ENCODE results near the gene KLHDC8B.

The KLHDC8B gene

DNA sequence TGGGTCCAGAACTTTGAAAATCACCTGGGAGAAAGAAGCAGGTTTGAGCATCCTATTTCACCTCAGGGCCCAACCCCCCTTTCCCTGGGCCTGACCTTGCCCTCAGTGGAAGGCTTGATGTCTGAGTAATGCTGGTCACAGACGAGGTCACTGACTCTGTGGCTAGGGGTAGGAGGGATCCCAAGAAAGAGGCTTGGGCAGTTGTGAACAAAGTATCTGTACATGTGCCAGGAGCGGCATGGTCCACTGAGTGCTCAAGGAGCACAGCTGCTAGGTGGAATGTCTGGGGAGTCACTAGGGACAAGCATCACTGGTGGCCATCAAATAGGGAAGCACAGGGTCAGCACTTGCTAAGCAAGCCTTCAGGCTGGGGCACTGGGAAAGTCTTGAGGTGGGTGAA is 12.6 kb upstream of the KLHDC8B start:
- DNase-seq (ENCODE audit: low read depth), result no peak

DNA sequence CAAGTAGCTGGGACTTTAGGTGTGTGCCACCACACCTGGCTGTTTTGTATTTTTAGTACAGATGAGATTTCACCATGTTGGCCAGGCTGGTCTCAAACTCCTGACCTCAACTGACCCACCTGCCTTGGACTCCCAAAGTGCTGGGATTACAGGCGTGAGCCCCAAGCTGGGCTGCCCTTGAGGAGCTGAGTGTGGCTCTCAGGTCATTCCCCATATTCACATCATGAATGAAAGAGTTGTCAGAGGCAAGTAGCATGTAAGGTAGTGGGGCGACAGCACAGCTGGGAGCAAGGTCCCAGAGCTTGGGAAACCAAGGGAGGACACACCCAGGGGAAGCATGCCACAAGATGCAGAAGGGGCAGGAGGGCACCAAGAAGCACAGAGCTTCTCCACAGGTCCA is 10.2 kb upstream of the KLHDC8B start:
- DNase-seq (ENCODE audit: low read depth), result no peak

DNA sequence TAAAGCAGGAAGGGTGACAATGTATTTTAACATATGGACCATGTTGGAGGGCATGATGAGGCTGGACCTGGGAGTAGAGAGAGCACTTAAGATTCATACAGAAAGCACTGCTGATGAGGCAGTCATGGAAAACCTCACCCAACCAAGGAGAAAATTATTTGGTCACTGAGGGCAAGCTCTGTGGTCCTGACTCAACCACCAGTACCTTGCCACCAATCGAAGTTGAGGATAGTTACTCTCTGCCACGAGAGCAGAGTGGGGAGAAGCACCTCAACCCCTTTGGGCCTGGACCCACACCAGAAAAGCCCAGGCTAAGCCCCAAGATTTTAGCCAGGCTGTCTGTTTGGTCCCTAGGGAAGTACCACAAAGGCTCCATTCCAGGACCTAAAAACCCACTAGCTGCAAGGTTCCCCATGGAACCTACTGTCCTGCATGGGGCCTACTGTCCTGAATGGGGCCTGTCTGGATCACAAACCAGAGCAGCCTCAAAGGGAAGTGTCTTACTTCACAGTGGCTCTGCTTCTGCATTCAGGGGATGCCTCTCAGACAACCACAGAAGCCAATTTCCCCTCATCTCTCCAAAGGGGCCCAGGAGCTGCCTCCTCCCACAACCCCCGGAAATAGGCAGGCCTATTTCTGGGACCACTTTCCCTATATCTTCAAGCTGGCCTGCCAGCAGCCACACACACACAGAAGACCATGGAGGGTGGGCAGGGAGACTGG is 9.4 kb upstream of the KLHDC8B start:
- DNase-seq (ENCODE audit: low read depth), result peak; percentile 15

DNA sequence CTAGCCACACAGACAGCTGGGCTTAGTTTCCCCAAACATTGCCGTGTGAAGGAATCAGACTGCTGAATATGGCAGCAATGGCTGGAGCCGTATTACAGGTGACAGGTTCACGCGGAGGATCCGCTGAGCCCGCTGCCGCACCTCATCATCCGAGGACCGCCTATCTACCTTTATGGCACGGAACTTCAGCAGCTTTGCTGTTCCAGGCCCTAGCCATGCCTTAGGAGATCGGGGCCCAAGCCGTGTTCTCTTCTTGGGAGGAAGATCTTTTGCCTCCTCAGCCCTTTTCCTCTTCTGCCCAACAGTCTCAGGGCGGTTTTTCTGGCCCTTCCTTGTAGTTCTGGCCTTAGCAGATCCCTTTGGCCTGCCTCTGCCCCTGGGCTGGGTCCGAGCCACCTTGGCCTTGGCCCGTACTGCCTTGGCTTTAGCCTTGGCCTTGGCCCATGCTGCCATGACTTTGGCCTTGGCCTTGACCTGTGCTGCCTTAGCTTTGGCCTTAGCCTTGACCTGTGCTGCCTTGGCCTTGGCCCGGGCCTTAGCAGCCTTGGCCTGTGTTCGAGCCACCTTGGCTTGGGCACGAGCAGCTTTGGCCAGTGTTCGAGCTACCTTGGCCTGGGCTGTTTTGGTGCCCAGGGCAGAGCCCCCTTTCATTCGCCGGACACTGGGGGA is 8.5 kb upstream of the KLHDC8B start:
- no peak for DNase-seq (ENCODE audit: low read depth)

DNA sequence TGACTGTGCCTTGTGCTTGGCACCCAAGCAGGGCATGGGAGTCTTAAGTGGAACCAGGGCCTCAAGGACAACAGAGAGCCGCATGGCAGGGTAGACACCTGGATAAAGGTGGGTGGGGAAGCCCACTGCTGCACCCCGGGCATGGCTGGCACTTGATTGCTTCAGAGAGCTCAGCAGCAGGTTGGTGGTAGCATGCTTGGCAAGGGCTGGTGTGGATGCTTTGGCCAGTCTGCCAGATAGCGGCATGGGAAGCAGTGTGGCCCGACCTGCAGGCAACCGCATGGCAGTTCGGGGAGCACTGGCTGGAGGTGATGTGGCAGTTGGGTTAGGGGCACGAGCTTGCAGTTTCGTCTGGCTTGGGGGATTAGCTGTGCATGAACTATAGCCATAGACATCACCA is 7.8 kb upstream of the KLHDC8B start:
- no peak for DNase-seq (ENCODE audit: low read depth)

DNA sequence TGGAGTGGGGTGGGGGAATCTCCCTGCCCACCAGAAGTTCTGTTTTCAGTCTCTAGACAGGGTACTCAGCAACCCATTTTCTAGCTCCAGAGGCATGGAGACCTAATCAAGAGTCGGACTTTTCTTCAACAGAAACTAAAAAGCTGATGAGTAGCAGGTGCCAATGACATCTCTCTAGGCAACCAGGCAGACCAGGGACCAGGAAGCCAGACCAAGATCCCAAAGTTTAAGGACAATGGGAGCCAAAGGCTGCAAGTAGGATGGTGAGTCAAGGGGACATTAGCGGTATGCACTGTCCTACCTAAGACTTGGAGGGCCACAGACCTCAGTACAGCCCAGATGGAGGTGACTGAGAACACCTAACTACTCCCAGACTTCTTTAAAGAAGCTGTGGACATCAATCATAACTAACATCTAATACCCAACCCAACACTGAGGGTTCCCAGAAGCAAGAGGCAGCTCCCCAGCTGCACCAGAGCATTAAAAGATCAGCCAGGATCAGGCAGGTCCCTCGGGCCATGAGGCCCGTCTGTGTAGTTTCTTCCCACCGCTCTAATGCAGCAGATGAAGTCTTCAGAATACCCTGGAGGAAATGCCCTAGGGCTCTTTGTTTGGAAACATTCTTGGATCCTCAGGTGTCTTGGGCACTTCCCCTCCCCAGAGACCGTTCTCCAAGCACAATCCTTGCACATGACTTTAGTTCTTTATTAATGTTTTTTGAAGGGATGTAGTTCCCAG is 6.2 kb upstream of the KLHDC8B start:
- DNase-seq (ENCODE audit: low read depth), result no peak

DNA sequence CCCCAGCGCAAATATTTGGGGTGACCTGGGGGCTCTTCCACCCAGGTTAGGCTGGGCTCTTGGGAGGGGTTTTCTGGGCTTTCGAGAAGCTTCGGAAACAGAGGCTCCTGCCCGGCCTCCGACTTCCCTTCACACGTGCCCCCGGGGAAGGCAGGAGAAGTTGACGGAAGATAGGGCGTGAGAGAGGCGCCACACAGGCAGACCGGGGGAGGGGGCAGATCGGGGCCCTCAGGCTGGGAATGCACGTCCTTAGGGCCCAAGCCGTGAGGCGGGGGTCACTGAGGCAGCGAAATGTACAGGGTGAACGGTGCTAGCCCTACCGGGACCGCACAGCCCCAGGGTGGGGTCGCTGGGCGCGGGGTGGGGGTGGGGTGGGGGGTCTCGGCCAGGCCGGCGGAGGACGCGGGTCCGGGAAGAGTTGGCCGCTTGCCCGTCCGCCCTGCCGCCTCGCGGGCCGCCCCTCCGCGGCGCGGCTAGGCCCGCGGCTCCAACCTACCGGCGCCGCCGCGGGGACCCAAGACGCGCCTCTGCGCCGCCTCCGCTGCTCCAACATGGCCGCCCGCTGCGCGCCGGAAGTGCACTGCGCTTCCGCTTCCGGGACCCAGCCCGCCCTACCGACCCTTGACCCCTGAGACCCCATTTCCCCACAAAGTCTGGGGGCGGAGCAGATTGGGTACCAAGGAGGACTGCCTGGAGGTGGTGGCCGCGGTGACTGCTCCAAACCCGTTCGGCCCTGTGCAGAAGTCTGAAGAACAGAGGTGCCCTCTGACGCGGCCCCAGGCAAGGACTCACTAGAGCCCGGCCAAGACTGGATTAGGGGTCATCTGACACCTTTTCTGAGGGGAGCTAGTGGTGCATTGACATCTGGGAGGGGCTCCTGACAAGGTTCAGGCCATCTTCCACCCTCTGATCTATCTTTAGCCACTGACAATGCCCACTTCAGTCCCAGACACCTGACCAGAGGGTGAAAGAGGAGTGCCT is 5.3 kb upstream of the KLHDC8B start, which contains the start of gene CCDC71:
TSS of gene CCDC71 (minus strand) at position 561 of the 981 bp plus-strand sequence. CDS start 2,123 bp downstream, outside the sequence.
- DNase-seq (ENCODE audit: low read depth), result peak; percentile 78

DNA sequence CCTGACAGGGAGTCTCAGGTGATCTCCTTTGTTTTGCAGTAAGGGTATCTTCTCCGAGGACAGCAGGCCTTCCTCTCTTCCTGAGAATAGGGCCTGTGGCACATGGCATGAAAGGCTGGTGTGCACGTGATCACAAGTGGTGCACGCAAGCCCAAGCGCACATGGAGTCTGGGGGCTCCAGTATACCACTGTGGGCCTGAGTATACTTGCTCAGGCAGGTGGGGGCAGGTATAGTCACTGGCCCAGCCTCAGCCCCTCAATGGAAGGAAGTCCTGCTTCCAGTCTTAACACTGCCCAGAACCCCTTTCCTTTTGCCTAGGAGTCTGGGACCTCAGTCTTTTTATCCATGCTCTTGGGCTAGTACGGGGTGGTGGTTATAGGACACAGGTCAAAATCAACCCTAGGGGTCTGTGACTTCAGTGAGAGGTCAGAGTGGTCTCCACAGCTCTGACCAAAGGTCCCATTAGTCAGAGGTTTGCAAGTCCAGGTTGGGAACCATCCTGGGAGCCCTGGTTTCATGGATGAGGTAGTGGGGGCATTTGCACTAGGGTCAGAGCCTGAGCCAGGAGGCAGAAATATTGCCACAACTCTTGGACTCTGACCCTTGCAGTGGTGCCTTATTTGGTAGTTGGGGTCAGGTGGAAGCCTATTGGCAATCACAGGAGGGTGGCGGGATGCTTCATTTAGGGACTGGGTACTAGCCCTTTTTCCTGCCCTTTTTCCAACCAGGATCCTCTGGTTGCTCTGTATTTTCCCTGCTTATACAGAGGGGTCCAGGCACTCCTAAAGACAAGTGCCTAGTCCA is 4.4 kb upstream of the KLHDC8B start:
- no peak for DNase-seq (ENCODE audit: low read depth)

DNA sequence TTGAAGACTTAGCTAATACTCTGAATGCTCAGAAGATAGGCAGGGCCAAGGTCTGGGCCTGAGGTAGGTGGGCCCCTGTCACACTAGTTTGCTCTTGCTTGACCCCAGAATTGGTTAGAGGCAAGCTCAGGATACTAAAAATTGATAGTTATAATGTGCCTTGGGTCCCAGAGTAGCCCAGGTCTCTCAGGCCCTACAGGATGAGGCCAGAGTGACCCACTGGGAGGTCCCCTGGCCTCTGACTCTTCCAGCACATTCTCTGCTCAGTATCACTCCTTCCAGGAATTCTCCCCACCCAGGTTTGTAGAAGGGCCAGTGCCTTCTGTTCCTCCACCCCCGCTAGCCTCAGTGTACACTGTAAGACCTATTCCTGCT is 667 bp upstream of the KLHDC8B start:
- DNase-seq (ENCODE audit: low read depth), result no peak

DNA sequence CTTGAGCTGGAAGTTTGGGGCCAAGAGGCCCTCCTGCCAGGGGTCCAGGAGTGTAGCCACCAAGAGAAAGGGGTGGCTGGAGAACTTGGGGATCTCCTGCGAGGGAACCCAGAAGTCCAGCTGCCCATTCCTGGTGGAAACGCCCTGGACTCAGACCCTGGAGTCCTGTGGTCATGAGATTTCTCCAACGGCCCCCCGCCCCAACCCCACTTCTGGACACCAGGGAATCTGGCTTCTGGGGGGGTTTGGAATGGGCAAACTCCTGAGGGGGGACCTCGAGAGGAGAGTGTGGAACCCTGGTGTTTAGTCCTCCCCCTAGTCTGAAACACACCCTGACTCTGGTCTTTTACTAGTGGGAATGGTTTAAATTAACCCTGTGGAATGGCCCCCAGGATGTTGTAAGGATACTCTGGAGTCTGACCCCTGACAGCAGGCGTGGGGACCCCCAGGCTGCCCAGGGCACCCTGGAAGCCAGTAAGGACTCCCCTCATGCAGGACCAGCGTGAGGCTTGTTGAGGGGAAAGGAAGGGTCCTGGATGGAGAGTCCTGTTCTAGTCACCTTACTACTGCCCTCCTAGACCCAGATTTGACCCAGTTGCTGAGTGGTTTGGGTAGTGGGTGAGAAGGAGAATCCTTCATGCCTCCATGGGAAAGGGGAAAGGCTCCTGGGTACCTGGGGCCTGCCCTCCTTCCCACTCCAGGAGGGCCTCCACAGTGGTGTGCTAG is 540 bp downstream of the KLHDC8B start:
- no peak for DNase-seq (ENCODE audit: low read depth)

DNA sequence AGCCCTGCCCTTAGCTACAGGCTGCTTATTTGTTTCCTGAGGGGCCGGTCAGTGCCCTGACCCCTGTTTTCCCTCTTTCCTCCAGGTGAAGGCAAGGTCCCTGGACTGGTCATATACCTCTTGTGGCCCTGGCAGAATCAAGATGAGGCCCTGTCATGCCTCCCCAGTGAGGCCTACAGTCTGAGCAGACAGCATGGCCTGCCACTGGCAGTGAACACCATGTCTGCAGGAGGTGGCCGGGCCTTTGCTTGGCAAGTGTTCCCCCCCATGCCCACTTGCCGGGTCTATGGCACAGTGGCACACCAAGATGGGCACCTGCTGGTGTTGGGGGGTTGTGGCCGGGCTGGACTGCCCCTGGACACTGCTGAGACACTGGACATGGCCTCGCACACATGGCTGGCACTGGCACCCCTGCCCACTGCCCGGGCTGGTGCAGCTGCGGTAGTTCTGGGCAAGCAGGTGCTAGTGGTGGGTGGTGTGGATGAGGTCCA is 1.2 kb downstream of the KLHDC8B start:
- no peak for DNase-seq (ENCODE audit: low read depth)

DNA sequence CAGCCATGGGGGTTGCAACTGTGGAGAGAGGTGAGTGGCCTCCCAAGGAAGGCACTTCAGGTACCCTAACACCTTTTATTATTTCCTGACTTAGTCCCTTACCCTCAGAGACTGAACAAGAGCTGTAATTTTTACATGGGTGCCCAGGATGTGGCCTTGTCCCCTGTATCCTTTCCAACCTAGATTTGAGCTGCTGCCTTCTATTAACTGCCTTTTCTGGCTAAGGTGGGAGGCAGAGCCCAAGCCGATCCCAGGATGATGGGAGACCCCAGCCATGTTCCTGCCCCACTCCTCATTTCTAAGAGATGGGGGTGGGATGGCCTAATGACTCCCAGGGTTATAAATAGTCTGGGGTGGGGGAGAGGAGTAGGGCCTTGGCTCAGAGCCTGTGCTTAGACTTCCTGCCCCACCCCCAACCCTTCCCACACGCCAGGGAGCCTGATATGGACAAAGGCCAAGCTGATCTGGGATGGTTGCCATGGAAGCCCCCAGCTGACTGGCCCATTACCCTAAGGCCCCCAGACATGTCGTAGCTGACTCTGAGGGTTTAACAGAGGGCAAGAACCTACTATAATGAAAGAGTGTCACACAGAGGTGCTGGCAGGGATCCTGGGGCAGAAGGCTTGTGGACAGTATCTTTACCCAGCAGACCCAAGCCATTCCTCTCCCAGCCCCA is 1.9 kb downstream of the KLHDC8B start:
- no peak for DNase-seq (ENCODE audit: low read depth)

DNA sequence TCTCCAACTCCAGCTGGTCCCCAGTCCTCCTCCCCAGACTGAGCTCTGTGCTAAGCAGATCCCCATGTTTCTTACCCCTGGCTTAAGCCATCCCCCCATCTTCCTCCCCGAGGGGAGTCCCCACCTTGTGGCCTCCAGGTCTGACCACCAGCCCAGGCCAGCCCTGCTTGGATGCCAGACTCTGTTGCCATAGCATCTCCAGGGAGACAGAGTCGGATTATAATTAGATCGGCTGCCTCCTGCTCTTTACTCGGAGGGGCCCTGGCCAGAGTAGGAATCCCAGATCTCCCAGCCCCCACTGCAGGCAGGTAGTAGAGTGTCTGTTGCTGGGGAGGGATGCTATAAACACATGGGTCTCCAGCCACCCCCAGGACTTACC is 2.4 kb downstream of the KLHDC8B start:
- DNase-seq (ENCODE audit: low read depth), result no peak

DNA sequence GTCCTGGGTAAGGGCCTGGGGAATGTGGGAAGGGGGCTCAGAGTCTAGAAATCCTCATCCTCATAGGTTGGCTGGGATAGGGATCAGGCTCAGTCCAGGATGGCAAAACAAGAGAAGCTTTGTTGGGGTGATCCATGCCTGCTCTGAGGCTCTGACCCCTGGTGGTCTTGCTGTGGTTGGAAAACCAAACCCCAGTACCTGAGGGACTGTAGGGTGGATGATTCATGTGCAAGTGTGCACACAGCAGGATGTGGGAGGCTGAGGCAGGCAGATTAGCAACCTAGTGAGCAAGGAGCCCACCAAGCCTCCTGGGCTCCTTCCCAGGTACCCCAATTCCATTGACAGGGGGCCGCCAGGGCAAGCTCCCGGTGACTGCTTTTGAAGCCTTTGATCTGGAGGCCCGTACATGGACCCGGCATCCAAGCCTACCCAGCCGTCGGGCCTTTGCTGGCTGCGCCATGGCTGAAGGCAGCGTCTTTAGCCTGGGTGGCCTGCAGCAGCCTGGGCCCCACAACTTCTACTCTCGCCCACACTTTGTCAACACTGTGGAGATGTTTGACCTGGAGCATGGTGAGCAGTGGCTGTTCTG is 3.1 kb downstream of the KLHDC8B start:
- DNase-seq (ENCODE audit: low read depth), result no peak

DNA sequence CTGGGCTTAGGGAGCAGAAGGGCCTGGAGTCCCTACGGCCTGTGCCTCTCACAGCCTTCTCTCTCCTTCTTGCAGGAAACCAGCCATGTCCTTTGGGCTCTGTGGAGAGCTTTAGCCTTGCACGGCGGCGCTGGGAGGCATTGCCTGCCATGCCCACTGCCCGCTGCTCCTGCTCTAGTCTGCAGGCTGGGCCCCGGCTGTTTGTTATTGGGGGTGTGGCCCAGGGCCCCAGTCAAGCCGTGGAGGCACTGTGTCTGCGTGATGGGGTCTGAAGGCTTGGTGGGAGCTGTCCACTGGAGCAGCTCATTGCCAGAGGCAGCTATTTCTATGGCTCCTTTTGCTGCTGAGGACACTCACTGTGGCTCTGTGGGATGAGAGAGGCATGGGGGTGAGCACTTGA is 4.1 kb downstream of the KLHDC8B start:
- DNase-seq (ENCODE audit: low read depth), result no peak

DNA sequence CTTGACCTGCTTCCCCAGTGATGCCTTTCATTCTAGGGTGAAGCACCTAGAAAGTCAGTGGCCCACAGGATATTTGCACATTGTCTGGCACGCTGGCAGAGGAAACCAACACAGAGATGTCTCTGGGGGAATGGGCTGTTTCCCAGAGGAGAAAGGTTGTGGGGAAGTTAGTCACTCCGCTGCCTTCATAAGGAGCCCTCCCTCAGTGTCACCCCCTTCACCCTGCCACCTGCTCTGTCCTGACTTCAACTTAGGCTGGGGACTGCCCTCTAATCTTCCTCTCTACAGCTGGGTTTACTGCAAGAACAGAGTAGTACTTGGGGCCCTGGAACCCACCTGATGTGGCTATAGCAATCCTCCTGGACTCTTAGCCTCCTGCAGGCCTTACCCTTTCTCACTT is 5.7 kb downstream of the KLHDC8B start:
- DNase-seq (ENCODE audit: low read depth), result no peak

DNA sequence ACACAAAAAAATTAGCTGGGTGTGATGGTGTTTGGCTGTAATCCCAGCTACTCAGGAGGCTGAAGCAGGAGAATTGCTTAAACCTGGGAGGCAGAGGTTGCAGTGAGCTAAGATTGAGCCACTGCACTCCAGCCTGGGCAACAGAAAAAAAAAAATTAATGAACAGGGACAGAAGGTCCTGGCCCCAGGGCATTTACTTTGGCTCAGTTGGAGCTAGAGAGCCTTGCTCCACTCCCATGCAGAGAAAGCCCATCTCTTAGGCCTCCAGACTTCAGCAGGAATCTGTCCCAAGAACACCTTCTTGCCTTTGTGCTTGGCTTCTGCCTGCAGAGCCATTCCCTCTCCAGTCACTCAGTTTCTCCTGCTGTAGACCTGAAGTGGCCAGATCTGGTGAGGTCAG is 8.7 kb downstream of the KLHDC8B start:
- no peak for DNase-seq (ENCODE audit: low read depth)

DNA sequence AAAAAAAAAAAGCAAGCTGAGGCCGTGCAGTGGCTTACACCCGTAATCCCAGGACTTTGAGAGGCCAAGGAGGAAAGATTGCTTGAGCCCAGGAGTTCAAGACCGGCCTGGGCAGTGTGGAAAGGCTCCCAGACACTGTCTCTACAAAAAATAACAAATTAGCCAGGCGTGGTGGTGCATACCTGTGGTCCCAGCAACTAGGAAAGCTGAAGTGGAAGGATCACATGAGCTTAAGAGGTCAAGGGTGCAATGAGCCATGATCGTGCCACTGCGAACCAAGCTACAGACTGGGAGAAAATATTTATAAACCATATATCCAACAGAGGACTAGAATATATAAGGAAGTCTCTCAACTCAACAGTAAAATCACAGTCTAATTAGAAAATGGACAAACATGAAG is 10.0 kb downstream of the KLHDC8B start:
- no peak for DNase-seq (ENCODE audit: low read depth)

DNA sequence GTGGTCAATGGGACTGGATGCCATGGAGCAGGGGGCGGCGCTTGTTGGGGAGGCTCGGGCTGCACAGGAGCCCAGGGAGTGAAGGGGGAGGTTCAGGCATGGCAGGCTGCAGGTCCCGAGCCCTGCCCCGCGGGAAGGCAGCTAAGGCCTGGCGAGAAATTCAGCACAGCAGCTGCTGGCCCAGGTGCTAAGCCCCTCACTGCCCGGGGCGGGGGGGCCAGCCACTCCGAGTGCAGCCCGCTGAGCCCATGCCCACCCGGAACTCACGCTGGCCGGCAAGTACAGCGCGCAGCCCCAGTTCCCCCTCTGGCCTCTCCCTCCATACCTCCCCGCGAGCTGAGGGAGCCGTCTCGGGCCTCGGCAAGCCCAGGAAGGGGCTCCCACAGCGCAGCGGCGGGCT is 11.3 kb downstream of the KLHDC8B start:
- no peak for DNase-seq (ENCODE audit: low read depth)
